Measurements from ENCODE around the gene SS18L1.
"Not testable (repeated sequence)": the region's sequence is repeated elsewhere in the genome, so short reads cannot be mapped to it uniquely, and the experiment has no call there.

Gene SS18L1

GRCh38 chr20:62137478-62138203, 5.9 kb upstream of the SS18L1 start:
- DNase-seq (ENCODE audit: low read depth): no peak

- no peak for DNase-seq (ENCODE audit: low read depth)
Measured at GRCh38 chr20:62138204-62138543, 5.4 kb upstream of the SS18L1 start.

GRCh38 chr20:62138912-62139311, 4.7 kb upstream of the SS18L1 start:
- no peak for DNase-seq (ENCODE audit: low read depth)

GRCh38 chr20:62139636-62140035, 3.9 kb upstream of the SS18L1 start:
- DNase-seq (ENCODE audit: low read depth): no peak

GRCh38 chr20:62141043-62141396, 2.5 kb upstream of the SS18L1 start:
- DNase-seq (ENCODE audit: low read depth): no peak

- DNase-seq (ENCODE audit: low read depth): no peak
Measured at GRCh38 chr20:62141397-62142251, 1.9 kb upstream of the SS18L1 start.

GRCh38 chr20:62142252-62143080, 1.1 kb upstream of the SS18L1 start:
- no peak for DNase-seq (ENCODE audit: low read depth)

GRCh38 chr20:62143957-62144825, 622 bp downstream of the SS18L1 start:
- DNase-seq (ENCODE audit: low read depth): no peak

GRCh38 chr20:62145688-62146018, 2.1 kb downstream of the SS18L1 start:
- DNase-seq (ENCODE audit: low read depth): no peak

GRCh38 chr20:62146019-62146755, 2.6 kb downstream of the SS18L1 start:
- DNase-seq (ENCODE audit: low read depth): no peak

GRCh38 chr20:62147125-62147524, 3.6 kb downstream of the SS18L1 start:
- DNase-seq (ENCODE audit: low read depth): no peak

GRCh38 chr20:62147528-62147927, 4.0 kb downstream of the SS18L1 start:
- no peak for DNase-seq (ENCODE audit: low read depth)

GRCh38 chr20:62148383-62148782, 4.8 kb downstream of the SS18L1 start:
- DNase-seq (ENCODE audit: low read depth): not testable (repeated sequence)

GRCh38 chr20:62148908-62149314, 5.3 kb downstream of the SS18L1 start:
- DNase-seq (ENCODE audit: low read depth): no peak

GRCh38 chr20:62149532-62150309, 6.2 kb downstream of the SS18L1 start:
- no peak for DNase-seq (ENCODE audit: low read depth)

GRCh38 chr20:62150310-62150575, 6.7 kb downstream of the SS18L1 start:
- no peak for DNase-seq (ENCODE audit: low read depth)

GRCh38 chr20:62151225-62151624, 7.7 kb downstream of the SS18L1 start:
- no peak for DNase-seq (ENCODE audit: low read depth)

- no peak for DNase-seq (ENCODE audit: low read depth)
Measured at GRCh38 chr20:62151835-62152364, 8.3 kb downstream of the SS18L1 start.

GRCh38 chr20:62155428-62156253, 12.1 kb downstream of the SS18L1 start:
- DNase-seq (ENCODE audit: low read depth): no peak

GRCh38 chr20:62156254-62156556, 12.6 kb downstream of the SS18L1 start:
- DNase-seq (ENCODE audit: low read depth): no peak

Data from T follicular helper cell (primary cell).